Upper lobe of left lung (tissue), 4 donors: ENCODE measurements around the gene FOXP1.

Experiments
- POLR2AphosphoS5 ChIP-seq, 2 donors: sonication (generic); formaldehyde crosslinking; IDR thresholded peaks; one replicate each; pipeline ENCODE4 v1.5.1; 2017; ENCODE audit warnings: antibody characterized with exemption in 2 of 2
- TF ChIP-seq, protein P1 (sequence below), 6 experiments: fragments of 450-650 bp in 4 of 6; fragments of 200-600 bp in 2 of 6; sonication (generic) in 2 of 6; IDR thresholded peaks; one replicate each; pipeline ENCODE4 v1.5.1; 2016 to 2019; ENCODE audit warnings: antibody characterized with exemption in 6 of 6

DNA sequence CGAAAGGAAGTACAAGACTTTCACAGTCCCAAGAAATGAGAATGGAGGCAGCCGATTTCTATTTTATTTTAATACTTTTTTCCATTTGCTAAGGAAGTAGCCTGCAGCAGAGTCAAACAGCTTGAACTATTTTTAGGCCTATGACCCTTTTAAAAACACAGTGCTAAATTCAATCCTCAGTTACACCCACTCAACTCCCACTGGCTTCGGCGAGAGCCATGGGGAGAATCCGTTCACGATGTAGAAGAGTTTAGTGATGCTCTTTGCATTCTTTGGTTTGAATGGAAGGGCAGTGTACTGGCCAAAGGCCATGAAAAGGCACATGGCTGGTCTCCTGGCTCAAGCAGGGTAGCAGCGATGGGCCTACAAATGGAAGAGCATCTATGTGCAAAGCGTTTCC, 343.5 kb downstream of the FOXP1 start:
- TF ChIP-seq, protein P1, sequence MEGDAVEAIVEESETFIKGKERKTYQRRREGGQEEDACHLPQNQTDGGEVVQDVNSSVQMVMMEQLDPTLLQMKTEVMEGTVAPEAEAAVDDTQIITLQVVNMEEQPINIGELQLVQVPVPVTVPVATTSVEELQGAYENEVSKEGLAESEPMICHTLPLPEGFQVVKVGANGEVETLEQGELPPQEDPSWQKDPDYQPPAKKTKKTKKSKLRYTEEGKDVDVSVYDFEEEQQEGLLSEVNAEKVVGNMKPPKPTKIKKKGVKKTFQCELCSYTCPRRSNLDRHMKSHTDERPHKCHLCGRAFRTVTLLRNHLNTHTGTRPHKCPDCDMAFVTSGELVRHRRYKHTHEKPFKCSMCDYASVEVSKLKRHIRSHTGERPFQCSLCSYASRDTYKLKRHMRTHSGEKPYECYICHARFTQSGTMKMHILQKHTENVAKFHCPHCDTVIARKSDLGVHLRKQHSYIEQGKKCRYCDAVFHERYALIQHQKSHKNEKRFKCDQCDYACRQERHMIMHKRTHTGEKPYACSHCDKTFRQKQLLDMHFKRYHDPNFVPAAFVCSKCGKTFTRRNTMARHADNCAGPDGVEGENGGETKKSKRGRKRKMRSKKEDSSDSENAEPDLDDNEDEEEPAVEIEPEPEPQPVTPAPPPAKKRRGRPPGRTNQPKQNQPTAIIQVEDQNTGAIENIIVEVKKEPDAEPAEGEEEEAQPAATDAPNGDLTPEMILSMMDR (IDR thresholded peaks at IDR 0.05), result no peak
- no peak for TF ChIP-seq POLR2AphosphoS5 (IDR thresholded peaks at IDR 0.05)
